ENCODE data around the gene PXMP4. TPM values are rescaled to one million over a fixed set of nuclear protein-coding genes. Genes with fewer than 3 reads are reported as not detected.

The PXMP4 gene
- total and polyA plus RNA-seq, 3 experiments from 2014 or later, result 8.4 to 23.6 (median 9.1) TPM

Other genes starting within 250 kb of the PXMP4 start
- gene CBFA2T2, start 230.2 kb downstream of the PXMP4 start, total RNA-seq, result 10 to 100 TPM; 10.7 to 11.9 TPM
- 25.8 TPM for gene CBFA2T2, start 230.2 kb downstream of the PXMP4 start, polyA plus RNA-seq
- gene C20orf144, start 58.0 kb downstream of the PXMP4 start, total RNA-seq, result under 1 TPM; 0.16 to 0.24 TPM
- gene C20orf144, start 58.0 kb downstream of the PXMP4 start, polyA plus RNA-seq, result not detected
- 1 to 10 TPM; 3.8 to 4.6 TPM for gene ACTL10, start 53.4 kb downstream of the PXMP4 start, total RNA-seq
- gene ACTL10, start 53.4 kb downstream of the PXMP4 start, polyA plus RNA-seq, result 6.6 TPM
- 10 to 100 TPM; 19.0 to 20.6 TPM for gene NECAB3, start 45.9 kb downstream of the PXMP4 start, total RNA-seq
- gene NECAB3, start 45.9 kb downstream of the PXMP4 start, polyA plus RNA-seq, result 2.7 TPM
- gene E2F1, start 33.9 kb downstream of the PXMP4 start, total RNA-seq, result 10 to 100 TPM; 68.8 to 72.3 TPM
- 0.52 TPM for gene E2F1, start 33.9 kb downstream of the PXMP4 start, polyA plus RNA-seq
- gene ZNF341, start 11.7 kb upstream of the PXMP4 start, total RNA-seq, result 1 to 10 TPM; 4.5 to 5.0 TPM
- 2.6 TPM for gene ZNF341, start 11.7 kb upstream of the PXMP4 start, polyA plus RNA-seq
- gene CHMP4B, start 91.0 kb upstream of the PXMP4 start, total RNA-seq, result 10 to 100 TPM; 78.3 to 79.9 TPM
- 5.7 TPM for gene CHMP4B, start 91.0 kb upstream of the PXMP4 start, polyA plus RNA-seq